Fibroblast of the conjunctiva (primary cell): ENCODE measurements around the gene NEUROD6.

Experiments
- DNase-seq: peaks from one replicate; pipeline ENCODE4 v3.0.0-alpha.2; 2010; ENCODE audit warnings: low read depth

The NEUROD6 gene

DNA sequence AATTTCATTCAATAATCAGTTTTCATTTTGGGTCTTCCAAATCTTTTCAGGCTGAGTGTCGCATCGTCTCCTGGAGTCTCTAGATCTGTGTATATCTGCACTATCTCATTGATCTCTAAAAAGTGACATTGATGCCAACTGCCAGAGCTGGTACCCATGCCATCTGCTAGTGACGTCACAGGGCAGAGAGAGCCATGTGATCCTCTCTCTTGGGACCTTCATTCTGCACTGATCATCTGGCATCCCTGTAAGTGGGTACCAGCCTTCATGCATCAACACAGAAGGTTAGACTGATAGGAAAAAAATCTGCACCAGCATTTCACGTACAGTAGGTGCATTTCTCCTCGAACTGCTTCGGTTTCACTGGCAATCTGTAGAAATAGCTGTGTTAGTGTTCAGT lies at the start of gene NEUROD6:
NEUROD6 (minus strand) TSS at position 124 of the 400 bp plus-strand sequence. CDS start 1,458 bp downstream, outside the sequence.
- DNase-seq: no peak

DNA sequence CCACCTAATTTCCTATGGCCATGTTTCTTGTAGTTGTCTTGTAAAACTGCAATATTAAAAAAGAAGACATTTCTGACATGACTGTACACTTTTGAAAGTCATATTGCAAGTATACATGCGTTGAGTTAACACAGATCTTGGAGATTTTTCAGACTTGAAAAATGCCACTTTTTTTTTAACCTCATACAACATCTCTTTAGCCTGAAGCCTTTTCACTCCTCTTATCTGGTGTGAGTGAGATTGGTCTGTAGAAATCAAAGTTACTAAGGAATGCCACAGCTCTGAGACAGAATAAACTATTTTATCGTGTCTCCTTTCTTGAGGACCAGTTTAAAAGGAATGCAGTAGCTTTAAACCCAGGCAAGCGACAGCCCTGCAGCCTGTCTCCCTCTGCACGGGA lies 43.9 kb upstream of the NEUROD6 start:
- DNase-seq: no peak

DNA sequence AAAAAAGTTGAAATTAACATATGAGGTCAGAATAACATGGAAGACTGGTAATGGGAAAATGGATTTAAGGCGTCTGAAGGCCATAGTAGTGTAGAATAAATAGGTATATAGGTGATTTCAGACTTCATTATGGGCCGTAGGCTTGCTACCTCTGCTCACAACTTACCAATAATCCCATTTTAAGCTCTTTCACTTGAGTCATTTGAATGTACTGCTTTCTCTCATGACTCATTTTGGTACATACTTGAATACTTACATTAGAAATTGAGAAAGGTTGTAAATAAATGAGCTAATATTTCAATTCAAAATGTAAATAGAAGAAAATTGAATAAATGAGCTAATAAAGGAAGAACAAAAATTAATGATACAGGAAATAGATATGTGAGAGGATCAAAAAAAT lies 42.2 kb upstream of the NEUROD6 start:
- no peak for DNase-seq

DNA sequence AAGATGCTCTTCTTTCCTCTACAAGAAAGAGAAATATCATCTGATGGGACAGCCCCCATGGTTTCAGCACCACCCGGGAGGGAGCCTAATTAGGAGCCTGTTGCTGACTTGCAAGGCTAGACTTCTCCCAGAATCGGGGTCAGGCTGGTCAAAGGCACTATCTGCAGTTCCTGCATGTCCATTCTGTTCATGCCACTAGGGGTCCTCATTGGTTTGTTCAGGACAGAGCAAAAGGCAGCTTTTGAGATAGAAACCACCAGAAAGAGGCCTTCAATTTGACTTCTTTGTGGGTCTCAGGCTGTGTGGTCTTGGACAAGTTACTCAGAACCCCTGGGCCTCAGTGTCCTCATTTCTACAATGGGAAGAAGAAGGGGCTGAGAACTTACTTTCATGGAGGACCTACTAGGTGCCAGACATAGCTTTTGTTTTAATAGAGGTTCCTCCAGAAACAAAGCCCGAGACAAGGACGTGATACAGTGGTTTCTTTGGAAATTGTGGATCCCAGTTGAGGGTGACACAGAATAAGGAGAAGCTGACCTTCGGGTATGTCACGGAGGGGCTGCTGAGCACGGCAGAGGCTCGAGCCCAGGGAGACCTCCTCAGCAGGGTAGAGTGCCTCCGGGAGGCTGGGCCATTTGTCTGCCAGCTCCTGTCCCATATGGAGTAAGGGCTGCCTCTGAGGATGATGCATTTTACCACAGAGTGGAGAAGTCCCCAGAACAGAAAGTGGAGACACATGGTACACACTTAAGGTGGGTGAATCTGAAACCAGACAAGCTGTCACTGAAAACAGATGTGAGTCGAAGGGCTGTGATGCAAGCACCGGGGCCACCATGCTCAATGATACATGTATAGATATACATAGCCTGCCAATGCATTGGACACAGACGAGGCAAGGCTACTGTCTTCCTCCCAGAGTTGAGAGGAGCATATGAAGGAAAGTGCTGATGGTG lies 33.1 kb upstream of the NEUROD6 start:
- DNase-seq: peak; percentile 18

DNA sequence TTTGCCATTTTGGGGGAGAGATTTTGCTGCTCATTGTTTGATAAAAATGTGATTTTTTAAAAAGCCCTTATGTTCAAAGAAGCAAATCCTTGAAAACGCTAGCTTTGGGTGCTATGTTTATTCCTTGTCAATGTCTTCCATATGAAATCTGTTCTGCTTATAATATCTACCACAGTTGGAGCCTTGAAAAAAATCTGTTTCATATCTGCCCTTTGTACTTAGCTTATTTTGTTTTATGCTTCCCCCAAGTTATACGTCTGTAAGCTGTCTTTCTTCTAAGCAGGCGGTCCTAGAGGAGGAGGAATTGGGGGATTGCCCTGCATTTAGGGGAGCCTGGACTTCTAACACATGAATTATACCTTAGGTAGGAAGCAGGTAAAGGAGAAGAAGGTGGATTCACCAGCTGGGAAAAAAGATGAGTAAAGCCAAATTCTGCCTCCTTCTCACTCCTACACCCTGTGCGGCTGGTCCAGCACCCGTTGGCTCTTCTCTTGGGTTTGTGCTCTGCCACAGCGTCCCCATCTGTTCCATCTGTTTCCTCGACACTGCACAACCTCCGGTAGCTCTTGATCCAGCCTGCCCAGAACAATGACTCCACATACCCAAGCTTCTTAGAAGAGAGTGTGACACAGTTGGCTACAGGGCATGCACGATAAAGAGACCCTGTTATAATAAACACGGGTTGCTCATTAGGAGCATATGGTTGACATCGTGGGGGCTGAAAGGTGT lies 31.9 kb upstream of the NEUROD6 start:
- DNase-seq: no peak

DNA sequence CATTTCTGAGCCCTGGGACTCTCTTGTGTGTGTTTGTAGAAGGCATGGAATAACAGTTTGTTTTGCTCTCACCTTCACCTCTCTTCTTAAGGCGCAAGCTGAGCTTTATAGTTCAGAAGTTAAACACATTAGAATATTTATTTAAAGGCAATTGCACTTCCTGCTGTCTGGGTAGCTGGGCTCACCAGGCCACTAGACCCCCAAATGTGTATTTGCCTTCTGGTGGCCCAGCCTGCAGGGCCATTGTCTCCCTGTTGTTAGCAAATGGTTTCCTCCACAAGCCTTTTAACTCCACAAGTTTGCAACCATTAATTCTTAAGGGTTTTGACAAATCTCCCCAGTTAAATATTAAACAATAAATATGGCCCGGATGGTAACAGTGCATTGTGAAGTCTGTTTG lies 31.1 kb upstream of the NEUROD6 start:
- no peak for DNase-seq

DNA sequence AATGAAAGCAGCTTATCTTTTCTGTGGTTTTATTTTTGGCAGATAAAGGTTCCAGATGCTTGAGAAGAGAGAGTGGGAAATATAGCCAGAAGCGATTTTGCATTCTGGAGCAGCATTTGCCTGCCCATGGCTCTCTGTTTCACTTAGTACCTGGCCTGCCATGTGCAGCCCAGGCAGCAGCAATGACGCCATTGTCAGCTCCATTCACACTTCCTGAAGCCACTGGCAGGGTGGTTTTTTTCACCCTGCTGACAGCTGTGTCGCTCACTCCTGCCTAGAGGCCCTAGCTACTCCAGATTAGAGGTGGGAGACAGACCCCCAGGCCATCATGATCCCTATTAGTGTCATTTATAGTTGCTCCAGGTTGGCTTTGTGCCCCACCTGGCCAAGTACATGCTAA lies 30.1 kb upstream of the NEUROD6 start:
- no peak for DNase-seq

DNA sequence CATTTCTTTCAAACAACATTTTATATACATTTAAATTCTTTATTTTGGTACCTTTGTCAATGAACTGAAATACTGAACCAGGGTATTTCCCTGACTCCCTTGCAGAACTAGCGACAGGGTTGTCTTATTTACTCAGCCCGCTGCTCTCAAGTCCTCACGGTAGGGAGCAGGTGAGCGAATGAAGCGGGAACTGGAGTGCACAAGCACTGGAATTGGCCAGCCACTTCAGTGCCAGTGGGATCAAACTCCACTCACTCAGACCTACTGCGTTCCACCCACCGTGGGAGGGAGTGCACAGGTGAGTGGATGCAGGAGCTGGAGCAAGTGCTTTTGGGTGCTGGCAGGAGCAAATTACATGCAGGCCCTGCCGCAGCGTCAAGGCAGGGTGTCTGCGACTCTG lies 28.1 kb upstream of the NEUROD6 start:
- DNase-seq: no peak

DNA sequence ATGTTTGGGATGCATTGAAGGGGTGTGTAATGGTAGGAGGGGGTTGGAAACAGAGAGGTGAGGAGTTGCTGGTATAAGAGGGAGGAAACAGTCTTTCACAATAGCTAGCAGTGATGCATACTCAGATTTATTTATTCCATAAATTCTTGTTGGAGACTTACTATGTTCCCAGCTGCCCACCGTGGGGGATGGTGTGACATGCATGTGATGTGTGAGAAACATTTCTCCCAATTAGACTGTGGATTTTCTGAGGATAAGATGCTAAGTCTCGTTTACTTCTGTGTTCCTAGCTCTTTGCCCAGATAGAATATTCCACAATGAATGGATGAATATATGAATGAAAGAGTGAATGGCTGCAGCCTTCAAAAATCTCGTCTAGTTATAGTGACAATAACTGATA lies 23.0 kb upstream of the NEUROD6 start:
- DNase-seq: no peak

DNA sequence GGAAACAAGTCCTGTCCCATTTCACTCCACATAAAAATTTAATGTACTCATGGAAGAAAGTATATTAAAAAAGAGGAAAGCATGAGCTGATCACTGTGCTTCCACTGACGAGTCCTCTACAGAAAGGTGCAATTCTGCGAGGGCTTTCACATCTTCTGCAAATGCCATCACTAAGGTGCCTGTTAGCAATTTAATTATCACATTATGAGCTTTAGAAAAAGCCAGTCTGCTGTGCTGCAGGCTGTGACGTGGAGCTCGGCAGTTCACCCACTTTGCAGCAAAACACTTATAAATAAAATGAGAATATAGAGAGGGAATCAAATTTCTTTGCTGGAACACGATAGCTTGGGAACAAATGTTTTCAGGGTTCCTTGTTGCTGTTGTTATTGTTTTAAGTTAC lies 22.5 kb upstream of the NEUROD6 start:
- DNase-seq: no peak

DNA sequence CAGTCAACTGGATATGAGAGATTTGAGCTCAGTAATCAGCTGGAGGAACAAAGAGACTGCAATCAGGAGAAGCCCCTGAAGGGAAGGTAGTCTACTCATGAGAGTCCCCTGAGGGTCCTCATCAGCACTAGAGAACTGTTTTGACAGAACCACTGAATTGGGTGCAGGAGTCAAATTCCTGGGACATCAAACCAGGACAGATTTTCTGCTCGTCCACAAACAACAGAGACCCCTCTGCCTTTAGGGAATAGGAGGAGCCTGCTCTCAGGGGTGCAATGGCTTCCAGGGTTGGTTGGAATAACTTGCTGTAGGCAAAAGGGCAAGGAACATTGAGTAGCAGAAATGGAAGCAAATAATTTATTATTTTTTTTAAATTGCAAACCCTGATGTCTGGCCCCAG lies 21.9 kb upstream of the NEUROD6 start:
- DNase-seq: no peak

DNA sequence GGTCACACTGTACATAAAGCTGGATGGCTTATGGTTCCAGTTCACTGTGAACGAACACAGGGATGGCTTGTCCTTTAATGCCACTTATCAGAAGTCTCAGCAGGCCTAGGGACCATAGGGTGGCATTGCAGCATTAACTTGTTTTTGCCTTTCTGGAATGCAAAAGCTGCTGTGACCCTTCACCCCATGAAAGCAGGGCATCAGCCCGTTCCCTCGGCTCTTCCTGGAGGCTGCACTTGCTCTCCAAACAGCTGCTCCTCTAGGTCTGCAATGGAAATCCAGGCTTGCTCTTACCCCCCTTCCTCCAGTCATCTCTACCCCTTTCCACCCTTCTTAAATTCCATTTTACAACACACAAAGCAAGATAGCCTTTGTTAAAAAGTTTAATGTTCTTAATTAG lies 17.9 kb upstream of the NEUROD6 start:
- no peak for DNase-seq

DNA sequence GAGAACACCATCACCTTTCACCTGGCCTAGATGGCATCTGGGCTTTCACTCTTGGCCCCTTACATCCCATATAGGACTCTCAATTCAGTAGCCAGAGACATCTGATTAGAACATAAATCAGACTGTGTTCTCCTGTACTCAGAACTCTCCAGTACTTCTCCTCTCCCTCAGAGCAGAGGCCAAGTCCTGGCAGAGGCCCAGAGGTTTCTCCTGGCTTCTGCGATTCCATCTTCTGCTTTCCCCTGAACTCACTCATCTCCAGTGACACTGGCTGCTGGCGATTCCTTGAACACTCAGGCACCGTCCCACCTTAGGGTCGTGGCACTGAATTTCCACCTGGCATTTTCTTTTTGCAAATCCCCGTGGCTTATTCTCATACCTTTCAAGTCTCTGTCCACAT lies 4.9 kb upstream of the NEUROD6 start:
- no peak for DNase-seq

DNA sequence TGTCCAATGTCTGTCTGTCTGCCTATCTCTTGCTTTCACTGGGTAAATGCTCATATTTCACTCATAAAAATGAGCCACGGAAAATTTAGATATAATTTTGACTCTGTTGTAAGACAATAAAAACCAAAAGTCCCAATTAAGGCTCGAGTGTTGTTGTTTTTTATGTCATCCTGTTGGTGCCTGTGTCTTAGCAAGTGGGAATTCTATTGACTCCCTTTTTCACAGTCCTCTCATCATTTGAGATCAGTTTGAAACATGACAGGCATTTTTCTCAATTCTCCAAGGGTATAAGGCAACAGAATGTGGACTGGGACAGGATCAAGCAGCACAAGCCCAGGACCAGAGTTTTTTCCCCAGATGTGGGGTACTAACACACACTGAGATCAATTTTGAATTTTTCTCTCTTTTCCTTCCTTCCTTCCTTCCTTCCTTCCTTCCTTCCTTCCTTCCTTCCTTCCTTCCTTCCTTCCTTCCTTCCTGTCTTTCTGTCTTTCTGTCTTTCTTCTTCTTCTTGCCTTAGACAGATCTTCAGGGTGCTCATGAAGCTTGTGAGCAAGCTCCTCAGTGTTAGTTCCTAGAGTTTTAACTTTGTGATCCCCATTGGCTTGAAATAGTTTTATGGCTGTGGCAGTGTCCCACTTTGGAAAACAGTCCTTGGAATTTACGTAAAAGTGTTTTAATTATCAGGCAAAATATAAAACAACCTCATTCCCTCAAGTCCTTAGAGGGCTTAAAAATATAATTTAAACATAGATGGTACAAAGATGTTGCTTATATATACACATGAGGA lies 3.2 kb upstream of the NEUROD6 start:
- no peak for DNase-seq

DNA sequence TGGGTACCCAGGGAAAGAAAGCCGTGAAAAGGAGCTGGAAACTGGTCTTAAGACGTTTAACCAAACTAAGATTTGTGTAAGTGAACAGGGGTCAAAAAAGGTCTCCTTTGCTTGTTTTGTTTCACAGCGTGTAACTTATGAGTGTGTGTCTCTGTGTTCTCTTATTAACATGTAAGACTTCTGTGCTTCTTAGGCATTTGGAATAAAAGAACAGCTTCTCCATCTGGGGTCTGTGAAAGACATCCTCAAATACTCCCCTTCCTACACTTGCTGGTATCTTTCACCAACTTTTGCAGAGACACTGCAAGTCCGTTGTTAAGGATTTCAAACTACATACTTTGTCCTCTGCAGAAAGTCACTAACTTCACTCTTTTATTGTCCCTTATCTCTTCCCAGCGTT lies 615 bp upstream of the NEUROD6 start:
- no peak for DNase-seq

DNA sequence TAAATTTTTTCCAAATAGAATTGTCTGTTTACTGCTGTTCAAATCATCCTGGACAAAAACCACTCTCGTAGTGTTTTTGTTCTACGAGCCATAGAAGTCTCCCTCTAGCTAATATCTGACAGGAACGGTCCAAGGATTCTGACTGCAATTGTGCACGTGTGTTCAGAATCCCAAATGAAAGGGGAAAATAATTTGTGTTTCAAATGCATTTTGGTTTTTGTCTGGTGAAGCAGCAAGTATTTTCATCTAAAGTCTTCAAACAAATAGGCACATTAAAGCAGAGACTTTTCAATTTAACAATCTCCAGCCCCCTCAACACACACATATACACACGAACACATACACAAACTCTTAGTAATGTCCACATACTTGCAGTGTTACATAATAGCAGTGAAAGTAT lies 475 bp downstream of the NEUROD6 start:
- DNase-seq: no peak

DNA sequence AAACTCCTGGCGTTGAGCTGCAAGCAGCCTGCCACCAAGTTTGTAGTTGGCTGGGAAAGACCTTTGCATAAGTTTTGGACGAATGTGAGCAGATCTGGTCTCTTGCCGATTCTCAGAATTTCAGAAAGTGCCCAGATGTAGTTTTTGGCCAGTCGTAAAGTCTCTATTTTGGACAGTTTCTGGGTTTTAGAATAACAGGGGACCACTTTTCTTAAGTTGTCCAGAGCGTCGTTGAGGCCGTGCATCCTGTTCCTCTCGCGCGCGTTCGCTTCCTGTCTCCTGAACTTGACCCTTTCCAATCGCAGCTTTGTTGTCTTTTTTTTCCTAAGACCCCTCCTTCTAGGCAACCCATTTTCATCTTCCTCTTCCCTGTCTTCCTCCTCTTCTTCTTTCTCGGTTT lies 1.8 kb downstream of the NEUROD6 start:
- no peak for DNase-seq

DNA sequence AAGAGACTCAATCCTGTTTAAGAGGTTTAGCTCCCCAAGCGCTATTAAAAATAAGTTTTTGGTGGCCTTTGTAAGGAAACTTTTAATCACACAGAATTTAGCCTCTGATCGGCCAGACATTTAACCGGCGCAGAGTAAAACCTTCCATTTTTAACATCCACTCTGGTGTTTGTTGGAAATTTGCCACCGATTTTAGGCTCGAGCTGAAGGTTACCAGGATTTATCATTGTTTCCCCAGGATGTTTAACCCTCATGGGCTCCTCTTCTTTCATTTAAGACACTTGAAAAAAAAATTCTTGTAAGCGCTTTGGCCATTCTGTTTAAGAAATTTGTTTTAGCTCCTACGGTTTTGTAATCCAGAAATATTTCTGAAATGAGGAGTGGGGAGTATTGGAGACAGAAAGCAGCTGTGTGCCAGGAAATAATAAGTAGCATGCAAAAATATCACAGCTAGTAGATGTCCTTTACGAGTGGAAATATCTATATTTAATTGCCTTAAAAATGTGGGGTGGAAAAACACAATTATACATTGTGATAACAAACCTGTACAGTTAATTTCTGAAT lies 3.4 kb downstream of the NEUROD6 start:
- DNase-seq: no peak

DNA sequence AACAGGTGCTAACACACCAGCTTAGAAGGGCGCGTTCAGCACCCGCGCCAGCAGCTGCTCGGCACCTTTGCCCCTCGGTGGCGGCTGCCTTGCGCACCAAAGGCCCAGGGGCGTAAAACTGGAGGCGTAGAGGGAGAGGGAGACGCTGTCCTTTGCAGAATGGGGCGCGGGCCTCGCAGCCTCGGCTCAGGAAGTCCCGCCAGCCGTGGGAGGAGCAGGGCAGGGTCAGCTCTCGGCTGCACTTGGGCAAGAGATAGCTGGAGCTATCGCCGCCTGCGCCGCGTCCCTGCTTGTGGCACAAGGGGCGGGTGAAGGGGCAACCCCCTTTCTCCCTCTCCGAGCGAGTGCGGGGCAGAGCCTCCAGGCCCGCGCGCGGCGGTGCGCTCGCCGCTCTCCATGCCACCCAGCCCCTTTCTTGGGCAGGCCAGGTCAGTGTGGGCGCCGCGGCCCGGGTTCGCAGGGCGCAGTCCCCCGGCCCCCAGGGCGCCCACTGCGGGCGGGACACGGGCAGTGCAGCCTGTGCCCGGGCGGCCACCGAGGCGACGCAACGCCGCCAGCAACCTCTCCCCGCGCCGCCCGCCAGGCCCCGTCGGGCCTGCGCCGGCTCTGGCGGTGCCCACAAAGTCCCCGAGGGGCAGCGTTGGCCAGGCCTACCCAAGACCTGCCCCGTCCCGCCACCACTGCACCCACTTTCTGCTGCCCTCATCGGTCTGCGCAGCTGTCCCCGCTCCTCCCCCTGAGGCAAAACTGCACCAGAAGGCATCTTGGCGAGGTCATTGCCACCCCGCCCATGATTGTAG lies 4.1 kb downstream of the NEUROD6 start:
- no peak for DNase-seq

DNA sequence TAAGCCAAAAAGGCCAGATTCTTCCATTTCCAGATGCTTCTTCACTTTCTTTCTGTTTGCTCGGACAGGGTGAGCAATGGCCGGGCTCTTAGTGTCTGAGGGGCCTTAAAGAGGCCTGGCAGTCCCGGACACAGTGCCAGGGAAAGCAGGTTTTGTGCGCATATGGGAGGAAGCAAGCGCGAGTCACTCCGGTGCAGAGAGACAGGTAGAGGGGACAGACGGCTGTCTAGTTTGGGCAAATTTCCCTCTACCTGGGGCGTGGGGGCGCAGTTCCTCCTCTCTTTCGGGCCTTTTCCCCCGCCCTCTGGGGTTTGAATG lies 4.7 kb downstream of the NEUROD6 start:
- DNase-seq: no peak

DNA sequence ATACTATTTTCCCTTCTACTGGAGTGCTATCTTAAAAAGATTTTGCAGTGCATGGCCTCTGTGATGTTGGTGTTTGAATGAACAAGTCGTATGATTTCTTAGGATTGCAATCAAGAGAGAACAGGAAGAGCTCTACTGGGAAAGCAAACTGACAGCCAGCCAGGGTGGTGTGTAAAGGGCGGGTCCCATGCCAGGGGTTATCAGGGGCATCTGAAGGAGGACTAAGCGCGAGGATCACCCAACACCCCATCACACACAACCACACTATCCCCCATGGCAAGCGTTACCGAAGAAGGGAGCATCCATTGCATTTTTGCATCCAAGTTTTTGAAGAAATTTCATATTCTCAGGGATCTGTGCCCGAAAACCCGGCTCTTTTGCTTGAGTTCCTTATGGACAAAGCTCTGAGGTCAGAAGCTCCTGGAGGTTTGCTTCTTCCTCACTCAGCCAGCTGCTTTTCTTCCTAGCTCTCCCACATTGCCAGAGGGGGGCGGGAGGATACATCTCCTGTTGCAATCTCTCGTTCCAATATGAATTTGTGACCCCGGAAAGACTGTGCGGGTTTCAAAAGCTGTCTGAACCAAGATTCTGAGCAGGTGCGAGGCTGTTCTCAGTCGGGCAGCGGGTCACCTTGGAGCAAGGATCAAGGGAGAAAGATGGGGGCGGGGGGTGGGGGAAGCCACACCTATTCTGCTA lies 5.2 kb downstream of the NEUROD6 start:
- DNase-seq: no peak
